HCT116 (cell line): ENCODE data around the gene VSTM2B. TPM values are rescaled to one million over a fixed set of nuclear protein-coding genes. Genes with fewer than 3 reads are reported as not detected.

Experiments used
- ATAC-seq: fragments of 200-7000 bp; cut with Tn5 transposase; 2 replicates; pipeline ENCODE4 v1.9.1; 2020; ENCODE audit warnings: mild to moderate bottlenecking, moderate library complexity
- BruUV-seq: library from RNA; stranded (reverse); fragments of 400-500 nt; replicated peaks from 2 replicates; lab custom pipeline; 2021; lab: Mats Ljungman, UMichigan
- CTCF ChIA-PET: fragments of 300-600 bp; sonication (Branson Sonifier 250); formaldehyde crosslinking; loops from one replicate; lab custom pipeline; 2021; ENCODE audit warnings: antibody characterized with exemption; lab: Charles Lee
- POLR2A ChIA-PET: fragments of 300-600, 350-600 bp; sonication (Branson Sonifier 250); formaldehyde crosslinking; loops from one replicate; lab custom pipeline; 2021; ENCODE audit warnings: antibody characterized with exemption; lab: Charles Lee
- RAD21 ChIA-PET, 2 experiments: fragments of 300-600 bp; sonication (Branson Sonifier 250); formaldehyde crosslinking; loops; one replicate each; lab custom pipeline; 2023; ENCODE audit warnings: low total read pairs in 2 of 2; ENCODE audit not compliant: uncharacterized antibody in 2 of 2, unreplicated experiment in 2 of 2, low non-redundant PET in 1 of 2; lab: Charles Lee
- DNase-seq: peaks from one replicate; pipeline ENCODE4 v3.0.0-alpha.2; 2010; ENCODE audit warnings: low read depth, low spot score
- H2AFZ ChIP-seq: fragments of 200-600 bp; shearing (Covaris generic), sonication (generic); 2 replicates; pipeline ENCODE4 v1.6.1; 2017; ENCODE audit warnings: low read depth, mixed run types, mixed read lengths, antibody characterized with exemption, low read length; ENCODE audit not compliant: poor library complexity, severe bottlenecking
- H3K27ac ChIP-seq: 2 replicates; pipeline ENCODE4 v1.5.1; 2012; ENCODE audit warnings: low read depth, low read length
- H3K27me3 ChIP-seq: fragments of 200-600 bp; sonication (generic); 2 replicates; pipeline ENCODE4 v1.6.1; 2016; ENCODE audit warnings: mixed run types, low read length, mixed read lengths; ENCODE audit not compliant: insufficient read depth
- H3K36me3 ChIP-seq, 2 experiments: fragments of 200-500 bp in 1 of 2; fragments of 200-600 bp in 1 of 2; sonication (Bioruptor generic) in 1 of 2; sonication (generic) in 1 of 2; 2 replicates each; pipeline versions ENCODE4 v1.5.1 to v1.6.1; 2014 to 2016; ENCODE audit warnings: low read length in 2 of 2, inconsistent platforms in 1 of 2, mixed read lengths in 1 of 2, mixed run types in 1 of 2; ENCODE audit not compliant: insufficient read depth in 2 of 2, control insufficient read depth in 1 of 2
- H3K4me1 ChIP-seq, 2 experiments: fragments of 200-600 bp in 1 of 2; sonication (generic) in 1 of 2; 2 replicates each; pipeline versions ENCODE4 v1.5.1 to v1.6.1; 2012 to 2017; ENCODE audit warnings: low read length in 2 of 2, inconsistent platforms in 1 of 2, mild to moderate bottlenecking in 1 of 2, mixed read lengths in 1 of 2, mixed run types in 1 of 2, moderate library complexity in 1 of 2; ENCODE audit not compliant: insufficient read depth in 2 of 2, control insufficient read depth in 1 of 2
- H3K4me2 ChIP-seq: fragments of 200-600 bp; sonication (generic); 2 replicates; pipeline ENCODE4 v1.6.1; 2017; ENCODE audit warnings: mixed run types, low read length, mixed read lengths
- H3K4me3 ChIP-seq, 2 experiments: fragments of 200-600 bp in 1 of 2; sonication (generic) in 1 of 2; replicated peaks in 1 of 2; 2 replicates each; pipeline ENCODE4 v1.5.1; 2011 to 2016; ENCODE audit warnings: low read length in 2 of 2, control low read depth in 1 of 2, low read depth in 1 of 2, mild to moderate bottlenecking in 1 of 2, mixed read lengths in 1 of 2, mixed run types in 1 of 2
- H3K79me2 ChIP-seq: fragments of 200-600 bp; sonication (generic); 2 replicates; pipeline ENCODE4 v1.6.1; 2017; ENCODE audit warnings: mild to moderate bottlenecking, mixed run types, low read length, moderate library complexity, mixed read lengths; ENCODE audit not compliant: insufficient read depth
- H3K9ac ChIP-seq: fragments of 200-600 bp; sonication (generic); 2 replicates; pipeline ENCODE4 v1.6.1; 2016; ENCODE audit warnings: low read length, mixed read lengths
- H3K9me2 ChIP-seq: fragments of 200-600 bp; sonication (generic), shearing (Covaris generic); 2 replicates; pipeline ENCODE4 v1.6.1; 2017; ENCODE audit warnings: mixed run types, mild to moderate bottlenecking, moderate library complexity; ENCODE audit not compliant: insufficient read depth
- H3K9me3 ChIP-seq, 2 experiments: fragments of 200-500 bp in 1 of 2; fragments of 200-600 bp in 1 of 2; sonication (Bioruptor generic) in 1 of 2; sonication (generic) in 1 of 2; 2 replicates each; pipeline ENCODE4 v1.6.1; 2014 to 2017; ENCODE audit warnings: low read length in 2 of 2, mixed read lengths in 2 of 2, inconsistent platforms in 1 of 2, low read depth in 1 of 2, mild to moderate bottlenecking in 1 of 2, mixed run types in 1 of 2, moderate library complexity in 1 of 2; ENCODE audit not compliant: control insufficient read depth in 1 of 2, insufficient read depth in 1 of 2
- H4K20me1 ChIP-seq: fragments of 200-600 bp; sonication (generic), shearing (Covaris generic); 2 replicates; pipeline ENCODE4 v1.6.1; 2017; ENCODE audit warnings: mixed run types, mild to moderate bottlenecking, moderate library complexity; ENCODE audit not compliant: insufficient read depth
- ATF3 ChIP-seq: IDR thresholded peaks from 2 replicates; pipeline ENCODE4 v1.6.1; 2012
- CEBPB ChIP-seq: IDR thresholded peaks from 2 replicates; pipeline ENCODE4 v1.6.1; 2012; ENCODE audit warnings: low read depth
- EGR1 ChIP-seq: IDR thresholded peaks from 2 replicates; pipeline ENCODE4 v1.6.1; 2012; ENCODE audit warnings: low read depth
- FOSL1 ChIP-seq: IDR thresholded peaks from 2 replicates; pipeline ENCODE4 v1.6.1; 2012; ENCODE audit warnings: low read depth
- JUND ChIP-seq: IDR thresholded peaks from 2 replicates; pipeline ENCODE4 v1.6.1; 2012
- POLR2A ChIP-seq: IDR thresholded peaks from 2 replicates; pipeline ENCODE4 v1.7.0; 2011; ENCODE audit warnings: borderline replicate concordance; ENCODE audit not compliant: insufficient read depth, insufficient read length; ENCODE audit errors: extremely low read depth
- RAD21 ChIP-seq: IDR thresholded peaks from 2 replicates; pipeline ENCODE4 v1.6.1; 2012; ENCODE audit warnings: low read depth, mild to moderate bottlenecking
- SIN3A ChIP-seq: IDR thresholded peaks from 2 replicates; pipeline ENCODE4 v1.6.1; 2012; ENCODE audit warnings: low read depth
- SP1 ChIP-seq: IDR thresholded peaks from 2 replicates; pipeline ENCODE4 v1.6.1; 2012; ENCODE audit warnings: low read depth
- SRF ChIP-seq: IDR thresholded peaks from 2 replicates; pipeline ENCODE4 v1.6.1; 2012; ENCODE audit warnings: low read depth
- TCF7L2 ChIP-seq: IDR thresholded peaks from 2 replicates; pipeline ENCODE4 v1.7.0; 2011; ENCODE audit warnings: borderline replicate concordance, inconsistent platforms; ENCODE audit not compliant: insufficient read depth, insufficient read length; ENCODE audit errors: extremely low read depth
- ZBTB33 ChIP-seq: IDR thresholded peaks from 2 replicates; pipeline ENCODE4 v1.6.1; 2011; ENCODE audit warnings: mild to moderate bottlenecking, low read length, moderate library complexity; ENCODE audit not compliant: insufficient replicate concordance; ENCODE audit errors: extremely low read depth
- intact Hi-C: fragments of 100-400 bp; cut with micrococcal nuclease; formaldehyde crosslinking; loops from 2 replicates; pipeline ENCODE4 v1.10.0; 2022
- total RNA-seq: library from RNA; stranded (reverse); gene quantifications from one replicate; pipeline ENCODE4 v1.2.1, GENCODE V29; 2021; ENCODE audit not compliant: unreplicated experiment

VSTM2B gene
- total RNA-seq, 1 experiment from 2014 or later, result not detected

- H3K9me3 ChIP-seq, result no peaks in the 10 kb centered on the region
- H3K27me3 ChIP-seq, result no peaks in the 10 kb centered on the region
- intact Hi-C loops, result no loop called here
- ATAC-seq (no peak), DNase-seq (no peak)
- CTCF ChIA-PET, result no interaction called here
- no peaks in the 10 kb centered on the region for H3K79me2 ChIP-seq
- H3K4me3 ChIP-seq, result no peak overlapping the region
- H4K20me1 ChIP-seq, result no peaks in the 10 kb centered on the region
- H3K27ac ChIP-seq, result no peak overlapping the region
- H3K36me3 ChIP-seq, result no peaks in the 10 kb centered on the region
- BruUV-seq, result no TSS peak
- TF ChIP-seq ATF3, result no peak
- TF ChIP-seq FOSL1, result no peak
- no peak for TF ChIP-seq SIN3A
- no peak for TF ChIP-seq POLR2A
- no peak for TF ChIP-seq JUND
- TF ChIP-seq CEBPB, result no peak
- no peak for TF ChIP-seq EGR1
- TF ChIP-seq TCF7L2, result no peak
- TF ChIP-seq, all 23 proteins: peak for 0
- no peak overlapping the region for H3K9ac ChIP-seq
- H3K4me2 ChIP-seq, result no peak overlapping the region
- ChIA-PET RAD21 (no interaction called here), POLR2A (no interaction called here)
- H2AFZ ChIP-seq, result no peak overlapping the region
- H3K4me1 ChIP-seq, result peaks cover 0 to 8% of the 10 kb centered on the region in 2 experiments; a peak in 1 of 4 replicates
- H3K9me2 ChIP-seq, result no peaks in the 10 kb centered on the region
Observed at GRCh38 chr19:29532097-29532496, 6.3 kb downstream of the VSTM2B start.

GRCh38 chr19:29532956-29533355 lies 7.2 kb downstream of the VSTM2B start:
- Histone ChIP-seq H3K27me3 (no peaks in the 10 kb centered on the region), H3K4me2 (no peak overlapping the region), H4K20me1 (no peaks in the 10 kb centered on the region), H2AFZ (no peak overlapping the region), H3K36me3 (no peaks in the 10 kb centered on the region), H3K79me2 (no peaks in the 10 kb centered on the region), H3K4me3 (no peak overlapping the region), H3K9me2 (no peaks in the 10 kb centered on the region), H3K4me1 (peaks cover 0 to 7% of the 10 kb centered on the region in 2 experiments; a peak in 1 of 4 replicates), H3K9ac (no peak overlapping the region), H3K27ac (no peak overlapping the region), H3K9me3 (no peaks in the 10 kb centered on the region)
- TF ChIP-seq EGR1 (no peak), RAD21 (no peak), ZBTB33 (no peak), SP1 (no peak), SIN3A (no peak), ATF3 (no peak), JUND (no peak), SRF (no peak)
- ATAC-seq (no peak), DNase-seq (no peak)
- intact Hi-C loops, result no loop called here
- ChIA-PET CTCF (no interaction called here), POLR2A (no interaction called here), RAD21 (no interaction called here)
- no TSS peak for BruUV-seq
